22Rv1 (cell line): ENCODE results near the gene DIP2C.

Experiments used
- CTCF ChIP-seq: fragments of 450-650 bp; IDR thresholded peaks from 2 replicates; pipeline ENCODE4 v1.5.1; 2017; ENCODE audit warnings: mild to moderate bottlenecking
- ZFX ChIP-seq: fragments of 450-650 bp; IDR thresholded peaks from 2 replicates; pipeline ENCODE4 v1.6.1; 2017; ENCODE audit warnings: antibody characterized with exemption, borderline replicate concordance

GRCh38 chr10:656883-657282, 32.6 kb downstream of the DIP2C start:
- TF ChIP-seq CTCF (no peak), ZFX (no peak)
